Lower leg skin (tissue), 3 donors: ENCODE results near the gene GSK3B.

Experiments
- CTCF ChIP-seq, 3 donors: fragments of 450-650 bp; IDR thresholded peaks; one replicate each; pipeline ENCODE4 v1.5.1; 2016; ENCODE audit warnings: antibody characterized with exemption in 3 of 3, mild to moderate bottlenecking in 3 of 3, moderate library complexity in 2 of 3
- POLR2A ChIP-seq, 2 donors: fragments of 450-650 bp; IDR thresholded peaks; one replicate each; pipeline ENCODE4 v1.6.1; 2016 to 2017; ENCODE audit warnings: antibody characterized with exemption in 2 of 2, mild to moderate bottlenecking in 1 of 2, moderate library complexity in 1 of 2

GRCh38 chr3:120071259-120071658 is 23.0 kb downstream of the GSK3B start:
- TF ChIP-seq CTCF (IDR thresholded peaks at IDR 0.05) (no peak), POLR2A (IDR thresholded peaks at IDR 0.05) (no peak)
